ENCODE measurements around the gene CACNA1C. TPM values are rescaled to one million over a fixed set of nuclear protein-coding genes. Genes with fewer than 3 reads are reported as not detected.

Gene CACNA1C
- total and polyA plus RNA-seq, 2 donors from 2014 or later = 1.6 to 17.4 TPM

DNA sequence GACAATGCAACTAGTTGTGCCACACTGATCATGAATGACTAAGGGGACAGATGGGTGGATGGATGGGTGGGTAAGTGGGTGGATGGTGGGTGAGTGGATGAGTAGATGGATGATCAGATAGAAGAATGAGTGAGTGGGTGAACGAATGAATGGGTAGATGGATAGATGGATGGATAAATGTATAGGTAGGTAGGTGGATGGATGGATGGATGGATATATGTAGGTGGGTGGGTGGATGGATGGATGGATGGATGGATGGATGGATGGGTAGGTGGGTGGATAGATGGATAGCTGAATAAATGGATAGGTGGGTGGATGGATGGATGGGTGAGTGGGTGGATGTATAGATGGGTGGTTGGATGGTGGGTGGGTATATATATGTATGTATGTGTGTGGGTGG, 393.2 kb downstream of the CACNA1C start:
- Histone ChIP-seq H3K4me3 (ENCODE audit: low read length in 3 of 3) (no peak overlapping the region), H3K9ac (ENCODE audit: low read length in 3 of 3) (no peak overlapping the region), H3K27ac (ENCODE audit: low read depth in 2 of 2, low read length in 2 of 2) (no peak overlapping the region), H3K27me3 (ENCODE audit: control insufficient read depth, insufficient read depth, low read length) (no peaks in the 10 kb centered on the region), H3K9me3 (ENCODE audit: control insufficient read depth in 2 of 3, insufficient read depth in 1 of 3, low read length in 3 of 3) (no peaks in the 10 kb centered on the region), H3K4me1 (ENCODE audit: control insufficient read depth in 2 of 3, insufficient read depth in 2 of 3, low read depth in 1 of 3, low read length in 3 of 3) (no peaks in the 10 kb centered on the region), H3K36me3 (ENCODE audit: control insufficient read depth in 2 of 3, insufficient read depth in 3 of 3, low read length in 3 of 3) (no peaks in the 10 kb centered on the region)
- TF ChIP-seq, protein P1, sequence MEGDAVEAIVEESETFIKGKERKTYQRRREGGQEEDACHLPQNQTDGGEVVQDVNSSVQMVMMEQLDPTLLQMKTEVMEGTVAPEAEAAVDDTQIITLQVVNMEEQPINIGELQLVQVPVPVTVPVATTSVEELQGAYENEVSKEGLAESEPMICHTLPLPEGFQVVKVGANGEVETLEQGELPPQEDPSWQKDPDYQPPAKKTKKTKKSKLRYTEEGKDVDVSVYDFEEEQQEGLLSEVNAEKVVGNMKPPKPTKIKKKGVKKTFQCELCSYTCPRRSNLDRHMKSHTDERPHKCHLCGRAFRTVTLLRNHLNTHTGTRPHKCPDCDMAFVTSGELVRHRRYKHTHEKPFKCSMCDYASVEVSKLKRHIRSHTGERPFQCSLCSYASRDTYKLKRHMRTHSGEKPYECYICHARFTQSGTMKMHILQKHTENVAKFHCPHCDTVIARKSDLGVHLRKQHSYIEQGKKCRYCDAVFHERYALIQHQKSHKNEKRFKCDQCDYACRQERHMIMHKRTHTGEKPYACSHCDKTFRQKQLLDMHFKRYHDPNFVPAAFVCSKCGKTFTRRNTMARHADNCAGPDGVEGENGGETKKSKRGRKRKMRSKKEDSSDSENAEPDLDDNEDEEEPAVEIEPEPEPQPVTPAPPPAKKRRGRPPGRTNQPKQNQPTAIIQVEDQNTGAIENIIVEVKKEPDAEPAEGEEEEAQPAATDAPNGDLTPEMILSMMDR (IDR thresholded peaks at IDR 0.05; ENCODE audit: borderline replicate concordance, extremely low read depth, insufficient read depth) = no peak
- no peak for FAIRE-seq
- intact Hi-C loops (cut with DNase I) = no loop called here
- DNase-seq = no peak

GRCh38 chr12:2447861-2448260, 395.1 kb downstream of the CACNA1C start:
- DNase-seq (peak in 4 of 5 donors; percentile 60 to 74 (median 70)), FAIRE-seq (no peak)
- intact Hi-C loops (cut with DNase I) = no loop called here
- Histone ChIP-seq H3K36me3 (ENCODE audit: control insufficient read depth in 2 of 3, insufficient read depth in 3 of 3, low read length in 3 of 3) (no peaks in the 10 kb centered on the region), H3K27me3 (ENCODE audit: control insufficient read depth, insufficient read depth, low read length) (no peaks in the 10 kb centered on the region), H3K9me3 (ENCODE audit: control insufficient read depth in 2 of 3, insufficient read depth in 1 of 3, low read length in 3 of 3) (no peaks in the 10 kb centered on the region), H3K4me3 (ENCODE audit: low read length in 3 of 3) (no peak overlapping the region), H3K27ac (ENCODE audit: low read depth in 2 of 2, low read length in 2 of 2) (no peak overlapping the region), H3K9ac (ENCODE audit: low read length in 3 of 3) (no peak overlapping the region), H3K4me1 (ENCODE audit: control insufficient read depth in 2 of 3, insufficient read depth in 2 of 3, low read depth in 1 of 3, low read length in 3 of 3) (no peaks in the 10 kb centered on the region)
- TF ChIP-seq, protein P1 (IDR thresholded peaks at IDR 0.05; ENCODE audit: borderline replicate concordance, extremely low read depth, insufficient read depth) = no peak

DNA sequence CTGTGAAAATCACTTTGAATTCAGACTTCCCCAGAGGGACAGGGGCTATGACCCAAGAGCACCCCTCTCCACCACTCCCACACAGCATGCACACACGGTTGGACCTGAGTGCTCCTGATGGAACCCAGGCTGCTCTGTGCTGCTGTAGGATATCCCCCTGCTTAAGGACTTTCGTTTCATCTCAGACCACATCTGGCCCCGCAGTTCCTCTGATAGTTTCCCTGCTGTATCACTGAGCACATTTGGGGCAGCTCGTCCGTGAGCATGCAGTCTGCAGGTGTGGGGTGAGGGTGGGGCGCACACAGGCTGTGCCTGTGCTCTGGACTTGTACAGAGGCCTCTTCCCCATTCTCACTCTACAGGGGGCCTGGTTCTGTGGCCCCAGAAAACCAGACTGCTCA, 396.8 kb downstream of the CACNA1C start:
- Histone ChIP-seq H3K9ac (ENCODE audit: low read length in 3 of 3) (no peak overlapping the region), H3K4me3 (ENCODE audit: low read length in 3 of 3) (no peak overlapping the region), H3K27me3 (ENCODE audit: control insufficient read depth, insufficient read depth, low read length) (no peaks in the 10 kb centered on the region), H3K4me1 (ENCODE audit: control insufficient read depth in 2 of 3, insufficient read depth in 2 of 3, low read depth in 1 of 3, low read length in 3 of 3) (no peaks in the 10 kb centered on the region), H3K27ac (ENCODE audit: low read depth in 2 of 2, low read length in 2 of 2) (no peak overlapping the region), H3K9me3 (ENCODE audit: control insufficient read depth in 2 of 3, insufficient read depth in 1 of 3, low read length in 3 of 3) (no peaks in the 10 kb centered on the region), H3K36me3 (ENCODE audit: control insufficient read depth in 2 of 3, insufficient read depth in 3 of 3, low read length in 3 of 3) (no peaks in the 10 kb centered on the region)
- intact Hi-C loops (cut with DNase I) = no loop called here
- no peak for FAIRE-seq
- DNase-seq = no peak
- TF ChIP-seq, protein P1 (IDR thresholded peaks at IDR 0.05; ENCODE audit: borderline replicate concordance, extremely low read depth, insufficient read depth) = no peak

DNA sequence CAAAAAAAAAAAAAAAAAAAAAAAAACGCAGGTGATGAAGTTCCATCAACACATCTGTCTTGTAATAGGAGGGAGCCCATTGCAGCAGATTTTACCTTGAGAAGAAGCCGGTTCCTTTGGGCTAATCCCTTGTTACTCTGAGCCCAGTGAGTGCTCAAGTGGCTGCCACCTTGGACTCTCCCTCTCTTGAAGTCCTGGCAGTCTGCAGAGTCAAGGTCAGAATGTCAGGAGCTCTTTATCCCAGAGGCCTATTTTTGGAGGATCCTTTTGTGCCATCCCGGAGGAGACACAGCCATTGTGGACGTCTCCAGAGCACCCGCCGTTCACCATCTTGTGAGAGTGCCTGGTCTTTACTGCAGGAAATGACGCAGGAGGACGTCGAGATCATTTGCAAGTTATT, 397.8 kb downstream of the CACNA1C start:
- DNase-seq = no peak
- Histone ChIP-seq H3K36me3 (ENCODE audit: control insufficient read depth in 2 of 3, insufficient read depth in 3 of 3, low read length in 3 of 3) (no peaks in the 10 kb centered on the region), H3K27me3 (ENCODE audit: control insufficient read depth, insufficient read depth, low read length) (no peaks in the 10 kb centered on the region), H3K4me3 (ENCODE audit: low read length in 3 of 3) (no peak overlapping the region), H3K9me3 (ENCODE audit: control insufficient read depth in 2 of 3, insufficient read depth in 1 of 3, low read length in 3 of 3) (no peaks in the 10 kb centered on the region), H3K9ac (ENCODE audit: low read length in 3 of 3) (no peak overlapping the region), H3K27ac (ENCODE audit: low read depth in 2 of 2, low read length in 2 of 2) (no peak overlapping the region), H3K4me1 (ENCODE audit: control insufficient read depth in 2 of 3, insufficient read depth in 2 of 3, low read depth in 1 of 3, low read length in 3 of 3) (no peaks in the 10 kb centered on the region)
- TF ChIP-seq, protein P1 (IDR thresholded peaks at IDR 0.05; ENCODE audit: borderline replicate concordance, extremely low read depth, insufficient read depth) = no peak
- intact Hi-C loops (cut with DNase I) = no loop called here
- FAIRE-seq = no peak
